Ecto neural progenitor cell (in vitro differentiated cells): ENCODE data around the gene C8B.

ENCODE experiments used
- DNase-seq: peaks from one replicate; pipeline ENCODE4 v3.0.0-alpha.2; 2018; ENCODE audit warnings: low spot score

C8B gene

GRCh38 chr1:56965916-56966697, at the start of gene C8B:
TSS of gene C8B (minus strand) at chr1:56966015. CDS start at chr1:56965948, 67 bp downstream.
- DNase-seq: no peak

- no peak for DNase-seq
These were observed 49.3 kb upstream of the C8B start for GRCh38 chr1:57015071-57015470.

GRCh38 chr1:57013522-57013921, 47.7 kb upstream of the C8B start:
- DNase-seq: no peak

GRCh38 chr1:57012315-57012714, 46.5 kb upstream of the C8B start:
- no peak for DNase-seq

GRCh38 chr1:57010511-57010910, 44.7 kb upstream of the C8B start:
- DNase-seq: no peak

- DNase-seq: no peak
These were observed 42.1 kb upstream of the C8B start for GRCh38 chr1:57007948-57008347.

GRCh38 chr1:57007472-57007871, 41.7 kb upstream of the C8B start:
- DNase-seq: no peak

- DNase-seq: no peak
These were observed 37.8 kb upstream of the C8B start for GRCh38 chr1:57003398-57004139.

- DNase-seq: no peak
These were observed 29.7 kb upstream of the C8B start for GRCh38 chr1:56995414-56996100.

- no peak for DNase-seq
These were observed 27.7 kb upstream of the C8B start for GRCh38 chr1:56993475-56993874.

GRCh38 chr1:56992318-56993125, 26.7 kb upstream of the C8B start:
- no peak for DNase-seq

- no peak for DNase-seq
These were observed 25.8 kb upstream of the C8B start for GRCh38 chr1:56991576-56991975.

- no peak for DNase-seq
These were observed 20.6 kb upstream of the C8B start for GRCh38 chr1:56986397-56986796.

- DNase-seq: no peak
These were observed 20.0 kb upstream of the C8B start for GRCh38 chr1:56985857-56986256.

GRCh38 chr1:56983484-56983883, 17.7 kb upstream of the C8B start:
- DNase-seq: no peak

GRCh38 chr1:56979986-56980755, 14.4 kb upstream of the C8B start:
- no peak for DNase-seq

GRCh38 chr1:56978819-56979218, 13.0 kb upstream of the C8B start:
- no peak for DNase-seq

- no peak for DNase-seq
These were observed 12.1 kb upstream of the C8B start for GRCh38 chr1:56977910-56978309.

- DNase-seq: no peak
These were observed 9.6 kb upstream of the C8B start for GRCh38 chr1:56975446-56975845.

GRCh38 chr1:56973923-56974742, 8.3 kb upstream of the C8B start:
- no peak for DNase-seq
